ENCODE measurements around the gene ZFYVE28.

The ZFYVE28 gene

GRCh38 chr4:2407991-2408342 is 10.5 kb downstream of the ZFYVE28 start:
- no peak overlapping the region for H3K4me3 ChIP-seq (ENCODE audit: low read length)
- TF ChIP-seq, protein P1, sequence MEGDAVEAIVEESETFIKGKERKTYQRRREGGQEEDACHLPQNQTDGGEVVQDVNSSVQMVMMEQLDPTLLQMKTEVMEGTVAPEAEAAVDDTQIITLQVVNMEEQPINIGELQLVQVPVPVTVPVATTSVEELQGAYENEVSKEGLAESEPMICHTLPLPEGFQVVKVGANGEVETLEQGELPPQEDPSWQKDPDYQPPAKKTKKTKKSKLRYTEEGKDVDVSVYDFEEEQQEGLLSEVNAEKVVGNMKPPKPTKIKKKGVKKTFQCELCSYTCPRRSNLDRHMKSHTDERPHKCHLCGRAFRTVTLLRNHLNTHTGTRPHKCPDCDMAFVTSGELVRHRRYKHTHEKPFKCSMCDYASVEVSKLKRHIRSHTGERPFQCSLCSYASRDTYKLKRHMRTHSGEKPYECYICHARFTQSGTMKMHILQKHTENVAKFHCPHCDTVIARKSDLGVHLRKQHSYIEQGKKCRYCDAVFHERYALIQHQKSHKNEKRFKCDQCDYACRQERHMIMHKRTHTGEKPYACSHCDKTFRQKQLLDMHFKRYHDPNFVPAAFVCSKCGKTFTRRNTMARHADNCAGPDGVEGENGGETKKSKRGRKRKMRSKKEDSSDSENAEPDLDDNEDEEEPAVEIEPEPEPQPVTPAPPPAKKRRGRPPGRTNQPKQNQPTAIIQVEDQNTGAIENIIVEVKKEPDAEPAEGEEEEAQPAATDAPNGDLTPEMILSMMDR (IDR thresholded peaks at IDR 0.05; ENCODE audit: insufficient read depth, low read depth, low read length, missing control alignments) = no peak
- DNase-seq (ENCODE audit: low read depth) = no peak

- TF ChIP-seq, protein P1 (IDR thresholded peaks at IDR 0.05; ENCODE audit: insufficient read depth, low read depth, low read length, missing control alignments) = no peak
- no peak overlapping the region for H3K4me3 ChIP-seq (ENCODE audit: low read length)
- DNase-seq (ENCODE audit: low read depth) = no peak
Measured at GRCh38 chr4:2406920-2407319, 11.5 kb downstream of the ZFYVE28 start.

GRCh38 chr4:2406406-2406805 is 12.0 kb downstream of the ZFYVE28 start:
- DNase-seq (ENCODE audit: low read depth) = no peak
- no peak overlapping the region for H3K4me3 ChIP-seq (ENCODE audit: low read length)
- TF ChIP-seq, protein P1 (IDR thresholded peaks at IDR 0.05; ENCODE audit: insufficient read depth, low read depth, low read length, missing control alignments) = no peak

DNA sequence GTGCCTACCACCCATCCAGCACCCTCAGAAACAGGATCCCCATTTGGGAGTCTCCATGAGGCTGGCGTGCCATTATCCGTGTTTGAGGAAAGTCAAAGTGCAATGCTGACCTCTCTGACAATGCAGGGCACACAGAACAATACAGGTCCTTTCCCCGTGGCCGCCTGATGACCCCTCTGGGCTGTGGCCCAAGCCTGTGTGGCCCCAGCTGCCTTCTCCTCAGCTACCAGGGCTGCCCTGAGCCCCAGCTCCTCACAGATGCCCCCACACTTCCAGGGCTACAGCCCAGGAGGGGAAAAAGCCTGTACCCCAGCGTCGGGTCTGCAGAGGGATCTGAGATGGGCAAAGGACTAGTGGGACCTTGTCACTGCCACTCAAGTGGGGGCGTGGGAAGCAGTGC is 15.5 kb downstream of the ZFYVE28 start:
- TF ChIP-seq, protein P1 (IDR thresholded peaks at IDR 0.05; ENCODE audit: insufficient read depth, low read depth, low read length, missing control alignments) = no peak
- no peak overlapping the region for H3K4me3 ChIP-seq (ENCODE audit: low read length)
- DNase-seq (ENCODE audit: low read depth) = no peak

DNA sequence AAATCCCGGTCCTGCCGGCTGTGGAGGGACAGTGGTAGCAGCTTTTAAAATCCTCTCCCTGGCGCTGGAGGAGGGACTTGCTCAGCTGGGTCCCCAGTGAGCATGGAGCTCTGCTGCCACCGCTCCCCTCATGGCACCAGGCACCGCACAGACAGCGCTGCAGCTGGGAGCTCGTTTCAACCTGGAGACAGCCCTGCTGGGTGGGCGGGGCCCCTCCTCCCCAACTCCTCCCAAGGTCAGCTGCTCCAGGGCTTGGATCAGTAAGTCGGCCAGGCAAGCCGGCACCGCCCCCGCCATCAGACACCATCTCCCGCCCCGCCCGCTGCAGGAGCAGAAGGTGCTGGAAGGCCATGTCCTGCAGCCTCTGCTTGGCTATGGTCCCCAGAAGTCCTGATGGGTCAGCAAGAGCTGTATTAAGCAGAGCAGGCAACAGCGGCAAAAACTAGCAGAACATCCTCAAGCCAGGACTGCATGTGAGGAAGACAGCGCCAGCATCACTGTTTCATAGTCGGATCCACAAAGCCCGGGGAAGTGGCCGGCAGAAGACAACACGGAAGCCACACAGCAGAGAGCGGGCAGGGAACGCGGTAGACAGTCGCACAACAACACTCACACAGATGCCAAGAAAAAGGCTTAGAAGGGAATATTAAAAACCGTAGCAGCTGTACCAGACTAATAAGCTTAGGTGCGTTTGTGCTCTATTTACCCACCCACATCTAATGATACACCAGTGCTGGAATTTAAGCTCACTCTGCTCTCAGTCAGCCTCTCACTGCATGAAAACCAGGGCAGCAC is 16.2 kb downstream of the ZFYVE28 start:
- DNase-seq (ENCODE audit: low read depth) = peak; percentile 55
- no peak overlapping the region for H3K4me3 ChIP-seq (ENCODE audit: low read length)
- TF ChIP-seq, protein P1 (IDR thresholded peaks at IDR 0.05; ENCODE audit: insufficient read depth, low read depth, low read length, missing control alignments) = no peak

- no peak for DNase-seq (ENCODE audit: low read depth)
- TF ChIP-seq, protein P1 (IDR thresholded peaks at IDR 0.05; ENCODE audit: insufficient read depth, low read depth, low read length, missing control alignments) = no peak
- no peak overlapping the region for H3K4me3 ChIP-seq (ENCODE audit: low read length)
Measured at GRCh38 chr4:2401610-2401983, 16.8 kb downstream of the ZFYVE28 start.
